DMS53 treated with DMSO at 0.1 percent for 48 hours (cell line): ENCODE data around the gene PDPN.

Experiments used
- DNase-seq: peaks from one replicate; lab custom pipeline; 2025; ENCODE audit not compliant: unreplicated experiment; lab: John Stamatoyannopoulos, UW

Gene PDPN

DNA sequence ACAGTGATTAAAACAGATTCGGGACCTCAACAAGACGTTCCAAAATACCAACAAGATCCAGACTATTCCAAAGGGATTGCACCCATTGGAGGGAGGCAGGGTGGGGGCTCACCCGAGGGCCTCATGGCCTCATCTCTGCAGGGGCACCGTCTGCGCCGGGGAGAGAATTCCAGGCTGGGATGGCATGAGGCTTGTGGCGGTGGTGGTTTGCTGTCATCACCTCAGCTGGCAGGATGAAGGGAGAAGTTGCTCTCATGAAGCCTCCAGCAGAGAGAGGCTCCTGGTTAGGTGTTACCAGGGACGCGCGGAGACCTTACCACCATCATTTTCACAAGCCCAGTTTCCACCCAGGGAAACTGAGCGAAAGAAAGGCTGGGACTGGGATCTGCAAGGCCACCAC is 6.7 kb upstream of the PDPN start:
- DNase-seq: no peak

DNA sequence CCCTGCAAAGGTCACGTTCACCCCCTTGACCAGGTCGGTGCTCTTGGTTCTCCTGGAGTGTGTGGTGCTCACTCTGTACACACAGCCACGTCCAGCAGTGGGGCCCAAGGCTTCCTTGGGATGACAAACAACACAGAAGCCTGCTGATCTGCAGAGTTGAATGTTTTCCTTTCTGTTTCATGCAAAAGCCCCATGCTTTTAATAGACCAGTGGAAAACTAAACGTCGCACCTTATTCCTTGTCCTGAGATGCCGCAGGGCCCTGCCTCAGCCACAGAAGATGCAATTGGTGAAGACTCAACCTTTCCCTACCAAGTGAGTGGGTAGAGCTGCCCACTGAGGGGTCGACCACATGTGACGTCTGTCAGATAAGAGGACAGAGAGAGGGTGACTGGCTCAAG is 5.8 kb upstream of the PDPN start:
- DNase-seq: no peak

DNA sequence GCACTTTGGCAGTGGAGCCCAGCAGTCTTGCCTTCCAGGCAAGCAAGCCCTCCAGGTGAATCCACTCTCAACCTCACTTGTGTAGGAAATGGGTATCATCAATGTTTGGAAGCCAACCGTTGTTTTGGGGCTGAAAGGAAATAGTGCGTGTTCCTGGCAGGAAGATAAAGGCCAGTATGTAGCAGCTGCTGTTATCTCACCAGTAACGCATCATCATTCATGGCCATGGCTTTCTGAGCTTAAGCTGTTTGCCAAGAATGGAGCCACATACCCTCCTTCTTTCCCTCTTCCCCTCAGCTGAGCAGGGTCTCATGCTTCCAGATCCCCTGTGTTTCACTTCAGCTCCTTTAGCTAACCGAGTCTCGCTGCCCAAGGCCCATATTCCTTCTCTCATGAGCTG is 2.2 kb upstream of the PDPN start:
- DNase-seq: no peak

DNA sequence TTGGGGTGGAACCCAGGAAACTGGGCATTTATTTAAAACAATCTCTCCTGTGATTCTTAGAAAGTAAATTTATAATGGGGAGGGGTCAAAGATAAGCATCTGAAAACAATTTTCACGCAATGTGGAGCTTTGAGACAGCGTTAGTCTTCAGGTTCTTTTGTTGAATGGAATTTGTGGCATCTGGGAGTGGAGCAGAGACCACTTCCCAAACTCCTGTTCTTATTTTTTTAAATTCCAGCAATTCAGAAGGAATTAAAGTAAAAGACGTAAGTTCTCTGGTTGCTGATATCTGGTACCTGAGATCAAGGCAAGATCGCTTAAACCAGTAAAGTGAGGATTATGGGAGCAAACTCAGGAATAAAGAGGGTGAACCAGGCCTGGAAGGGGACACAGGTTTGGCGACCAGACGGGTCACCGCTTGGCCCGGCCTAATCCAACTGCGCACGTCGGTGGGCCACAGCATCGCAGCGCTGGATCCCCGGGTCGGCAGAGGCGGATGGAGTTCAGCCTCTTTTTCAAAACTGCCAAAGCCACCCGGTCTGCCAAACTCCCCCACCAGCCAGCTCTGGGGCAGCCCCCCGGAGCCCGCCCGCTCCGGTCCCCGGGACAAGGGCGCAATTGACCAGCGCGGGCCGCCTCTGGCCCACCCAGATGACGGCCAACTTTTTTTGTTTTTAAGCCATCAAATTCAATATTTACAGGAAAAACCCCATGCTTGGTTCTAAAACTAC is 754 bp upstream of the PDPN start:
- DNase-seq: no peak

DNA sequence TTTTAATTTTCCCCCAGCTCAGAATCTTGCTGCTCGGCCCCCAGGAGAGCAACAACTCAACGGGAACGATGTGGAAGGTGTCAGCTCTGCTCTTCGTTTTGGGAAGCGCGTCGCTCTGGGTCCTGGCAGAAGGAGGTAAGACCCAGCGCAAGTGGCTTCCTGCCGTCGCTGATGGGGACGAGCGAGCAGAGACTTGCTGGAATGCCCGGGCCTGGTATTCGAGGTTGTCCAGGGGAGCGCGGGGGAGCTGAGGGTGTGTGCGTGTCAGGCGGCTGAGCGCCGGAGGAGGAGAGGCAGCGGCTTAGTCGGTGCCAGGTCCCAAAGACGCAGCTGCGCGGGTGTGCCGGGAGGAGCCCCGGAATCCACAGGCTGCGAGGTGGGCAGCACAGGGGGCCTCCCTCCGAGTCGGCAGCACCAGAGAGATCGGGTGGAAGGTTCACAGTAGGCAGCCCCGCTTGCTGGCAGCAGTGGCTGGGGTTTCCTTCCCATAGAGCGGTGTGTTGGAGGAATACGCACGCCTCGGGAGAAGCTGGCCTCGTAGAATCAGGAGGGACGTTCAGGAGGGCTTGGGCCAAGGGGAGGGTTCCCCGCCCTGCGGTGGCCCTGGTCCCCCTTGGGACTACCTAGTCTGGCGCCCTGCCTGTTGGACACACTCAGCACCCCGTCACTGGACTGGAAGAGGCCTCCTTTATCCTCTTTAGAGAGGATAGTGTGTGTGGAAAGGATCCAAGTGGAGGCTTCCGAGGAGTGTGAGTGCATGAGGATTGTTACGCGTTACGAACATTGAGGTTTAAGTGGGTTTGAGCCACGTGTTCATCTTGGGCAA is 547 bp downstream of the PDPN start:
- no peak for DNase-seq

DNA sequence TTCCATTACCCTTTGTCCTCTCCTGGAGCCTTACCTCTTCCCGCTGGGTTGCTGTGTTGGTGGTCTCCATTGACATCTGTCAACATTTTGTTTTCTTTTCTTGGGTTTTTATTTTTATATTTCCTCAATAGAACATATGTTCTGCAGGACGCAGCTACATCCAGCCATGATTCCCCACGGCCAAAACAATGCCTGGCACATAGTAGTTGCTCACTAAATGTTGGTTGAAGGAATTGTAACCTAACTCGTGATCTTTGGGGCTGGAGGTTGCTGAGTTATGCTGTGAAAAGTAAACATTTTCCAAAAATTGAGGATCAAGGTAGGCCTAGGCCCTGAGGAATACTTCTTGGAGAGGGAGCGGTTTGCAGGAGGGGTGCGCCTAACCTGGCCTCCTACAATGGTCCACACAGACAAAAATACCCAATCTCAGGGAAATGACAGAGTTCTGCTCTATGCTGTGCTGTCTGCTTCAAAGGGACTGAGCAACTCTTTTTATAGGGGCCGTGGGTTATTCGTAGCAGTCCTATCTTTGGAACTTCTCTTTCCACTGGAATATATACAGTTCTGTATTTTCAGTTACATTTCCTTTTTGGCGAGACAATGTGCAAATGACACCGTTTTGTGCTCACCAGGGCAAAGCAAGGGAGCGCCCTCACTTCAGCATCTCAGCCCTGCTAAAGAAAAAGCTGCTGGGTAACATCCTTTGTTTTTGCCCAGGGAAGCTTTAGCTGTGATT is 1.4 kb downstream of the PDPN start:
- DNase-seq: no peak

DNA sequence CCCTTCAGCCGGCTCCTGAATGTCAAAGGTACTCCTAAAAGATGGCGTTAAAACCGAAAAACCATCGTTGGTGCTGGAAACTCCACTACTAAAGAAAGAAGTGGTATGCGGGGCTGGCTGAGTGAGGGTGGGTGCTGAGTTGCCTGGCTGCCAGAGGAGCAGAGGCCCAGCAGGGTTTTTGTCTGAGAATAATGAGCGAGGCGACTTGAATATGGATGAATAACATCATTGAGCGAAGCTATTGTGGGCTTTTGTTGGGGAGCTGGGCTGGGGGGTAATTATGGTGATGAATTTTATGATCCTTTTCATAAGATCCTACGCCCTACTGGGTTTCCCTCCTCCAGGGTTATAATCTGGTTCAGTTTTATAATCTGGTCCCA is 2.0 kb downstream of the PDPN start:
- no peak for DNase-seq

DNA sequence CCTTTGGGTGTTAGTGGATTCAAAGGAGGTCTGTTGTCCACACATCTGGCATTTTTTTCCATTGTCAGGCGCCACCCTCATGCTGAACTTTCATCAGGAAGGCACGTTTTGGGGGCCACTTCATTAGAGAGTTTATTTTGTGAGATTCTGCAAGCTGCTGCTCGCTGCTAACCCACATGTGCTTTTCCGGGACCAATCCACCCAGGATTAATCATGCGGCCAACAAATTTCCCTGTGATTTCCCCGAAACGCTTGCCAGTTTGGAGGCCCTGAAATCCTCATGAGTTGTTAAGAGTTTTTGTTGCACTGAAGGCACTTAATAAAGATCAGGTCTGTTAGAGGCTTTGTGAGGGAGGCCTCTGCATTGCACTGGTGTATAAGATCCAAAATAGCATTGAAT is 2.4 kb downstream of the PDPN start:
- DNase-seq: no peak

DNA sequence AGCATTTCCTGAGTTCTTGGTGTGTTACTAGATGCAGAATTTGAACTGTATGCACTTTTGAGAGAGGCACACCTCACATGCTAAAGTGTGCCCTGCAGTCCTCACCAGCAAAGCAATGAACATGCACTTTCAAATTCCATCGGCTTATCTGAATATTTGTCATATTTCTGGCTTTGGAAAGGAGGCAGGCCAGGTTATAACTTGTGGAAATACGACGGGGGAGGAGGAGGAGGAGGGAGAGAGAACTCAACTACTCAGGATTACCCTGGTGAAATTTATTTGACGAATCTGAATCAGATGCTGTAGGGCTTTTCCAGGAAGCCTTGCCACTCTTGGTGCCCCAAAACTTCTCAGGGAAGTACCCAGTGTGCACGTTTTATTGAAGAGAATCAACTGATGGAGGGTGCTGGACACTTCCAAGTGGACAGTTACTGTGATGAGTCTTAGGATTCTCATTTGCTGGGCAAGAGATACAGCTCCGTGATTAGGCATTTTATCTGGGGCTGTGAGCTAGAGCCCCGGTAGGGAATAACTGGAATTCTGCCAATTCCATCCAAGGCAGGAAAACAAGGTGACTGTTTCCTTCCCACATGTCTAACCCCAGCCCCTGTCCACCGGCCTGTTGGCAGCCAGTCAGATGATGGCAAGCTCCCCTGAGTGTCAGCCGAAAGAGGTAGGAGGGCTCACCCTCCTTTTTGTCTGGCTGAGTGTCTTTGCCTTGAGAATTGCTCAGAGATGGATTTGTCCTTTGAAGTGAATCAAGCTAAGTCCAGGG is 3.8 kb downstream of the PDPN start:
- DNase-seq: no peak

DNA sequence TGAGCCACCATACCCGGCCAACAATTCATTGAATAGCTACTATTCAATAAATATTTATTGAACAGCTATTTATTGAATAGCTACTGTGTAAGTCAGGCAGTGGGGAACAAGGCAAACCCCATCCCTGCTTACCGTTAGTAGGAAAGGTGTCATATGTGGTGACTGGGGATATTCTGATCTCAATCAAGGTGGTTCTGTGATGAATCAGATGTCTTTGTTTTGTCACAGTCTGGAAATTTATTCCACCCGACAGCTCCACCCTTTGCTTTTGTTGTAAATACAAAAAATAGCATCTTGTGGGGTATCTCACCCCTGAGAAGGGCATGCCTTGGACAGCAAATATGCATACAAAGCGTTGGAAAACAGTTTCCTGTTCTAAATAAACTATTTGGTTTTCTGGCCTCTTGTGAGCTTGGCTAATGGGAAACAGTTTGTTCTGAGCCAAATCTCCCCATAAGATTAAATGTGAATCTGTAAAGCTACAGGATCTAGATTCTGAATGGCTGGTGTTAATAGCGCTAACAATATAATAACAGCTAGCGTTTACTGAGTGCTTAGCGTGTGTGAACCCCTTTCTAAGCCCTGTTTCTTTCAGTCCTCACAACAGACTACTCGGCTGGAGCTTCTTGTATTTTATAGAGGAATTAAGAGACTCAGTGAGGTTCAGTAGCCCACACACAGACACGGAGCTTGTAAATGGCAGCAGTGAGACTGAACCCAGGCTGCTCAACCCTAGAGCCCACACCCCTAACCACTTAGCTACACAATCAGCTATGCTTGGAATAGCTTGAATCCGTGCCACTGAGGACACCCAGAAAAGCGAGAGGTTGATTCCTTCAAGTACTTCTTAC is 5.5 kb downstream of the PDPN start:
- no peak for DNase-seq

DNA sequence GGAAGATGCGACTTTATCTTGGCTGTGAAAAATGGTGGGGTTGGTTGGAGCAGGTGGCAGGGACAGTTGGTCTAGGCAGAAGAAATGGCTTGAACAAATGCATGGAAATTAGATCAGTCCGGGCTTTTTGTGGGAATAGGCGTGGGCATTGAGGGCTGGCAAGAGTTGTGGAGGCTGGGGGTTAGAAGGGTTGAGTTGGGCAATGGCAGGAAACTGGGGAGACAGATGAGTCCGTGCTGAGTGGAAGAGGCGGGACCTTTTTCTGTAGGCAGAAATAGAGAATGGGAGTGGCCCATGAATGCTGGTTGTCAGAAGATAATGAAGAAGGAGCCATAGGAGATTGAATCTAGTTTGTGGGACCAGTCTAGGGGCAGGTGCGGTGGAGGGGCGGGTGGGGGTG is 6.9 kb downstream of the PDPN start:
- DNase-seq: no peak

DNA sequence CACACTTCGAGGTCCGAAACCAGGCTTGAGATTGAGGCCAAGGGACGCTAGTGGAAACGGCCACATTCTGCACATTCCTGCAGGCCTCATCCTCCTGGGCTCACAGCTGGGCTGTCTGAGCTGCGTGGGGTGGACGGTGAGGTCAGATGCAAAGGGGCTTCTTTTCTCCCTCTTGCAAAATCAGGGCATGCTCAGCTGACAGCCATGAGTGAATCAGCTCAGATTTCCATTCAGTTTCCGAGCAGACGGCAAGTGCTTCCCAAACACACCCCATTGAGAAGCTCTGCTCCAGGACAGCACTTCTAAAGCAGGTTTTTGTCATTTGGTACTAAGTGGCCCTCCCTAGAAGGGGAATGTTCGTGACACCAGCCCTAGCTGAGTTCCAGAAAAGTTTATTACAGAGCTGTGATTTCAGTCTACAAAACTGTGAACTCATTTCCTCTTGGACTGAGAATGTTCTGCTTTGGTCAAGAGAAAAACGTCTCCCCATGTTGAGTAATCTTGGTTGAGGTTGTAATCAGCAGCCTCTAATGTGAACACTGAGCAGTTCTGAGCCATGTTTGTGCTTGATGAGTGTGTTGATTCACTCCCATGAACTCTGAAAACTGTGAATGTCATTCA is 10.0 kb downstream of the PDPN start:
- DNase-seq: no peak

DNA sequence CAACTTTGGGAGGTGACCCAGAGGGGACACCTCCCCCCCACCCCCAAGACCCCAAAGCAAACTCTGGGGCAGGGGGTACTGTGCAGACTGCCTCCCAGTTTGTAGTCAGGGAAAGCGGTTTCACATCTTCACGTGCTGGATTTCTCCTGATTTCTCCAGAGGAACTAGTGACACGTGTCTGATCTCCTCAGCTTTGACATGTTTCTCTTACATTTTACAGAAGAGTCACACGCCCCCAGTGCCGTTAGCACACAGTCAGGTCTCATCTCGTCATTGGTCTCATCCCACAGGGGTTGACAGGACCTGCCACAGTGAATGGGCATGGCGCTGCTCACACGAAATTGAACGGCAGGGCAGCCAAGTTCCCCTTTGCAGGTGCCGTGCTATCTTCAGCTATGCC is 11.8 kb downstream of the PDPN start:
- no peak for DNase-seq

DNA sequence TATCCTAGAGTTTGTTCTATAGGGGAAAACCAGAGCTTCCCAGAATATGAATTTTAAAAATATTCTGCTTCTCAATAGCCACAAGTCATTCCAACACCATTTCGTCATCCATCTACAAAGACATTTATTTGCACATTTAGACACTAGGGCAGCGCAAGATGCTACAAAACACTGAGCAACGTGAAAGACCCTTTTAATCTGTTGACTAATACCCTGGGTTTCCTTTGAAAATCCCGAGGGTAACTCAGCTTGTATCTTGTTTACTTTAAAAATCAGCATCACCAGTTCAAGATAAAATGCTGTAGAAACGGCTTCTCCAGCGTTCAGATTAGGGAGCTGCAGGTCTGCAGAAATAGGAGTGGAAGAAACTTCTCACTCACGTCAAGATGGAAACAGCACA is 13.5 kb downstream of the PDPN start:
- DNase-seq: no peak

DNA sequence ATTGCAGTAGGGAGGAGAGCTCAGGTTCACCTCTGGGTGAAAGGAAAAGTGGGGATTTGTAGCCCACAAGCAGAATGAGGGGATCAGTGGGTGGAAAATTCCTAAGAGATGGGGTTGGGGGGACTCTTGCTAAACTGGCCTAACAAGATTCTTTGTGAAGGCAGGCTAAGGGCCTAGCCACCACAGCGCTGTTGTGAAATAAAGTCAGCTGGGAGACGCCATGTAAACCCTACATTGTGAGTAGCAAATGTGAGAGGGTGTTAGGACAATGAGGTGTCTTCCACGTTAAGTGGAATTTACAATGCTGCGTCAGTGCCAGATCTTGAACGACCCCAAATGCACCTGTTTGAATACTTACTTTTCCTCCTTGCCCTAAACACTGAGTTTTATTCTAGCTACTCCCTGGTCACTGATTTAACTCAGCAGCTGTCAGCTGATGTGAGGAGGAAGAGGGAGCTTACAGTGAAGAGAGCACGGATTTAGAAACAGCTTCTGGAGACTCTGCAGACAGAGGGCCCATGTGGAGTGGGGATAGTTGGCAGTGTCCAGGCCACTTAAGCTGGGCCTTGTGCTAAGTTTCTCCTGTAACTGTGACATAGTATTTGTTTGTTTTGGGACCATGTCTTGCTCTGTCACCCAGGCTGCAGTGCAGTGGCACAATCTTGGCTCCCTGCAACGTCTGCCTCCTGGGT is 17.3 kb downstream of the PDPN start:
- DNase-seq: no peak

DNA sequence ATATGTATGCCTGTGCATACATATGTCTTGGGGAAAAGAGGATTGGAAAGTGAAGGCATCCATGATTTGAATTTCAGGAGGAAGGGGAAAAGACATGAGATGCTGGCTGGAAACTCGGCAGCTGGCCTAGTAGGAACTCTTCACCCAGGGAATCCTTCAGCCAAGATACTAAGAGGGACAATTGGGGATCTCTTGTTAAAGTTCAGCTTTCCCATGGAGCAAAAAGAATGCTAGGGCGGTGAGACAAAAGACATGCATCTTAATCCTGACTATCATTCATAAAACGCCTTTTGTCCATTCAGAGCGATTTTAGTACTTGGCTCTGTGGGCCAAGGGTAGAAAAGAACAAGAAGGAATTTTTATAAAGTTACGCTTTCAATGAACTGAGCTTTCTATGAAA is 20.5 kb downstream of the PDPN start:
- DNase-seq: no peak

DNA sequence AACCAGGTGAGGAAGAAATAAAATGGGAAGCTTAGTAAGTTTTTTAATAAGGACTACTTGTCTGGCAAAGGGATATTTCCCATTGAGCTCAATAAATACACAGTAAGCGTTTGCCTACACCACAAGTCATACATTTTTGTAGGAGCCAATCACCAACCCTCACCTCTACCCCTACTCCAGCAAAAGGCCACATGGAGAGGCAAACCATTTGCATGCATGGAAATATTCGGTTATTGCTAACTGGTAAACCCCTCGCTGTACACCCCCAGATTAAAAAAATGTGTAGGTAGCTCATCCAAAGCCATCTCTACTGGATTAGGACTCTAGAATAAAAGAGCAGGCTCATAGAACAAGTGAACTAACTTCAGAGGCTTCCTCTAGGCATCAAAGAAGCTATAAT is 21.1 kb downstream of the PDPN start:
- DNase-seq: no peak

DNA sequence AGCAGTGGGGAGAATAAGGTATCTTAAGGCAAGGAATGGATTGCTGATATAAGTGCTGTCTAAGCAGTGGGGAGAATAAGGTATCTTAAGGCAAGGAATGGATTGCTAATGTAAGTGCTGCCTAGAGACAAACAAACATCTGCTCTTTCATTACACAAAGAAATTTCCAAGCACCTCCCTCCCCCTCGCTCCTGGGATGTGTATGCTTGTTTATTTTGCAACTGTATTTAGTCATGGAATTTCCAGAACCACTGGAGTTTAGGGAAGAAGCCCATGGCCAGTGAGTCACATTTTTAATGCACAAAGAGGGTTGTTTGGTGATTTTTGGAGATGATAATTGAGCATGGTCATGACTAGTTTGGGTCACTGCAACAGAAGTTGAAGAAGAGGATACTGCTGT is 21.5 kb downstream of the PDPN start:
- DNase-seq: no peak

DNA sequence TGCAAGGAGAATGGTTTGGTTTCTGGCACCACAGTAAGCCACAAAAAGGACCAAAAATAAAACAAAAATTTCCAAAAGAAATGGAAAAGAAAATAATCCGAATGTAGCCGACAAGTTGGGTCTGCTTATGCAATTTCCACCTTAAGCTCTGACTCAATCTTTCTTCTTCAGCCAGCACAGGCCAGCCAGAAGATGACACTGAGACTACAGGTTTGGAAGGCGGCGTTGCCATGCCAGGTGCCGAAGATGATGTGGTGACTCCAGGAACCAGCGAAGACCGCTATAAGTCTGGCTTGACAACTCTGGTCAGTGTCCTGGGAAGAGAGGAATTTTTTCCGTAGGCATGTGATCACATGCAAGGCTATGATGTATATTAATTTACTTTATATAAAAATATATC is 23.4 kb downstream of the PDPN start:
- DNase-seq: no peak
